Measurements from ENCODE around the gene OR9I1.

Gene OR9I1

DNA sequence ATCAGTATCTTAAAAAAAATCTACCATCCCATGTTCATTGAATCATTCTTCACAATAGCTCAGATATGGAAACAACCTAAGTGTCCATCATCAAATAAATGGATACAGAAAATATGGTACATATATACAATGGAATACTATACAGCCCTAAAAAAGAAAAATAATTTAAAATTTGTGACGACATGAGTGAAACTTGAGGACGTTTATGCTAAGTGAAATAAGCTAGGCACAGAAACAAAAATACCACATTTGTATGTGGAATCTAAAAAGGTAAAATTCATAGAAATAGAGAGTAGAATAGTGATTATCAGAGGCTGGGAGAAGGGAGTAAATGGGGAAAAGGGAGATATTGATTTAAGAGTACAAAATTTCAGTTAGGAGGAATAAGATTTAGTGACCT, 38.8 kb downstream of the OR9I1 start:
- Histone ChIP-seq H3K4me1 (ENCODE audit: low read depth, poor library complexity, severe bottlenecking) (no peaks in the 10 kb centered on the region), H3K36me3 (ENCODE audit: insufficient read depth) (no peaks in the 10 kb centered on the region), H3K4me2 (no peak overlapping the region), H3K79me2 (ENCODE audit: insufficient read depth, low read depth) (no peaks in the 10 kb centered on the region), H3K9ac (no peak overlapping the region), H3K27ac (no peak overlapping the region), H2AFZ (ENCODE audit: low read depth) (no peak overlapping the region), H3K4me3 (IDR thresholded peaks at IDR 0.05; ENCODE audit: insufficient read depth, low read depth, low read length) (no peak overlapping the region), H3K27me3 (ENCODE audit: insufficient read depth, low read depth) (no peaks in the 10 kb centered on the region), H4K20me1 (ENCODE audit: insufficient read depth) (no peaks in the 10 kb centered on the region)
- TF ChIP-seq, protein P1, sequence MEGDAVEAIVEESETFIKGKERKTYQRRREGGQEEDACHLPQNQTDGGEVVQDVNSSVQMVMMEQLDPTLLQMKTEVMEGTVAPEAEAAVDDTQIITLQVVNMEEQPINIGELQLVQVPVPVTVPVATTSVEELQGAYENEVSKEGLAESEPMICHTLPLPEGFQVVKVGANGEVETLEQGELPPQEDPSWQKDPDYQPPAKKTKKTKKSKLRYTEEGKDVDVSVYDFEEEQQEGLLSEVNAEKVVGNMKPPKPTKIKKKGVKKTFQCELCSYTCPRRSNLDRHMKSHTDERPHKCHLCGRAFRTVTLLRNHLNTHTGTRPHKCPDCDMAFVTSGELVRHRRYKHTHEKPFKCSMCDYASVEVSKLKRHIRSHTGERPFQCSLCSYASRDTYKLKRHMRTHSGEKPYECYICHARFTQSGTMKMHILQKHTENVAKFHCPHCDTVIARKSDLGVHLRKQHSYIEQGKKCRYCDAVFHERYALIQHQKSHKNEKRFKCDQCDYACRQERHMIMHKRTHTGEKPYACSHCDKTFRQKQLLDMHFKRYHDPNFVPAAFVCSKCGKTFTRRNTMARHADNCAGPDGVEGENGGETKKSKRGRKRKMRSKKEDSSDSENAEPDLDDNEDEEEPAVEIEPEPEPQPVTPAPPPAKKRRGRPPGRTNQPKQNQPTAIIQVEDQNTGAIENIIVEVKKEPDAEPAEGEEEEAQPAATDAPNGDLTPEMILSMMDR (conservative IDR thresholded peaks at IDR 0.05; ENCODE audit: low read depth, low read length), result no peak

DNA sequence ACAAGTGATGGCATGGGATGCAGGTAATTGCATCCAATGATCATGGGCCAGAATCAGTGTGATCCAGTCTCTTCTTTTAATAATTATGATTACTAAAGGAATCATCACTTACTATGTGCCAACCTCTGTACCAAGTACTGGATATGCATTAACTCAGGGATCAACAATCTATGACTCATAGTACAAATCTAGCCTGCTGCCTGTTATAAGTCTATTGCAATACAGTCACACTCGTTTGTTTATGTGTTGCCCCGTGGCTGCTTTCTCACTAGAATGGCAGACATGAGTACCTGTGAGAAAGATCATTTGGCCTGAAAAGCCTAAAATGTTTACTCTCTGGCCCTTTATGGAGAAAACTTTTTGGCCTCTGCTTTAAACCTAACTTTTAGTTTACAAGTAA, 49.5 kb downstream of the OR9I1 start:
- Histone ChIP-seq H3K27me3 (ENCODE audit: insufficient read depth, low read depth) (no peaks in the 10 kb centered on the region), H3K79me2 (ENCODE audit: insufficient read depth, low read depth) (no peaks in the 10 kb centered on the region), H3K36me3 (ENCODE audit: insufficient read depth) (no peaks in the 10 kb centered on the region), H3K4me3 (IDR thresholded peaks at IDR 0.05; ENCODE audit: insufficient read depth, low read depth, low read length) (no peak overlapping the region), H4K20me1 (ENCODE audit: insufficient read depth) (no peaks in the 10 kb centered on the region), H3K27ac (no peak overlapping the region), H3K4me1 (ENCODE audit: low read depth, poor library complexity, severe bottlenecking) (no peaks in the 10 kb centered on the region), H3K4me2 (no peak overlapping the region), H2AFZ (ENCODE audit: low read depth) (no peak overlapping the region), H3K9ac (no peak overlapping the region)
- TF ChIP-seq, protein P1 (conservative IDR thresholded peaks at IDR 0.05; ENCODE audit: low read depth, low read length), result no peak

DNA sequence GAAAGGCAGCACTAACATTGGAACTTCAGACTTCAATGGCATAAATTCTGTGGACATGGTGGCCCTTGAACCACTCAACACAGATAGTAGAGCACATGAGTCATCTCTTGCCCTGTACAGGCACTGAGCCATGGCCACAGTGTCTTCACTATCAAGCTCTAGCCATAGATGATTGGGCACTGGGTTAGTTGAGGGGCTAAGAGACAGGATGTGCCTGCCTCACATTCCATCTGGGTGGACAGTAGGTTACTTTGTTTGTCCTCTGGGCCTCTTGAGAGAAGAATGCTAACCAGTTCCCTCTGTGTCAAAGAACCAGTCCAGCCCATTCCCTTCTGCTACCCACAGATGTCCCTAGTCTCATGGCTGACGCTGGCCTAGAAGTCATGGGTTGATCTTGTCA, 54.7 kb downstream of the OR9I1 start:
- H3K27me3 ChIP-seq (ENCODE audit: insufficient read depth, low read depth), result no peaks in the 10 kb centered on the region
- no peaks in the 10 kb centered on the region for H3K36me3 ChIP-seq (ENCODE audit: insufficient read depth)
- H4K20me1 ChIP-seq (ENCODE audit: insufficient read depth), result no peaks in the 10 kb centered on the region
- no peak overlapping the region for H3K4me3 ChIP-seq (IDR thresholded peaks at IDR 0.05; ENCODE audit: insufficient read depth, low read depth, low read length)
- no peak overlapping the region for H2AFZ ChIP-seq (ENCODE audit: low read depth)
- no peak overlapping the region for H3K9ac ChIP-seq
- no peak overlapping the region for H3K27ac ChIP-seq
- H3K79me2 ChIP-seq (ENCODE audit: insufficient read depth, low read depth), result no peaks in the 10 kb centered on the region
- TF ChIP-seq, protein P1 (conservative IDR thresholded peaks at IDR 0.05; ENCODE audit: low read depth, low read length), result no peak
- H3K4me1 ChIP-seq (ENCODE audit: low read depth, poor library complexity, severe bottlenecking), result no peaks in the 10 kb centered on the region
- H3K4me2 ChIP-seq, result no peak overlapping the region

DNA sequence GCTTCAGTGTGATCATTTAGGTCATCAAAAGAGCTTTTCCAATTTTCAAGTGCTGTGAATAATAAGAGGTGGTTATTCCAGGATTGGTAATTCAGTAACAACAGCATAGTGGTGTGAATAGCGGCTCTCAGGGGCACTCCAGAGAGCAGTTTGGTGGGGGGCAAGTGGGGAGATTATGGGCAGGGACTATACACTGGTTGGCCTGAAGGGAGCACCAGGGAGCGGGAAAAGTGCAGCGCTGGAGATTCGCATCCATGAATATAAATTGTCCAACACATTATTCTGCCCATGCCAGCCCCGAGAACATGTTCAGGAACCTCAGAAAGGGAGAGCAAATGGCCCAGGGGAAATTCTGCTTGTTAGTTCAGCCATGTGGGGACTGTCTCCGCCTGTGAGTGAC, 56.7 kb downstream of the OR9I1 start:
- no peak overlapping the region for H3K4me3 ChIP-seq (IDR thresholded peaks at IDR 0.05; ENCODE audit: insufficient read depth, low read depth, low read length)
- no peaks in the 10 kb centered on the region for H3K36me3 ChIP-seq (ENCODE audit: insufficient read depth)
- H3K79me2 ChIP-seq (ENCODE audit: insufficient read depth, low read depth), result no peaks in the 10 kb centered on the region
- H2AFZ ChIP-seq (ENCODE audit: low read depth), result no peak overlapping the region
- no peak overlapping the region for H3K4me2 ChIP-seq
- H3K9ac ChIP-seq, result no peak overlapping the region
- H3K27ac ChIP-seq, result no peak overlapping the region
- H3K4me1 ChIP-seq (ENCODE audit: low read depth, poor library complexity, severe bottlenecking), result no peaks in the 10 kb centered on the region
- no peaks in the 10 kb centered on the region for H4K20me1 ChIP-seq (ENCODE audit: insufficient read depth)
- no peaks in the 10 kb centered on the region for H3K27me3 ChIP-seq (ENCODE audit: insufficient read depth, low read depth)
- TF ChIP-seq, protein P1 (conservative IDR thresholded peaks at IDR 0.05; ENCODE audit: low read depth, low read length), result no peak

DNA sequence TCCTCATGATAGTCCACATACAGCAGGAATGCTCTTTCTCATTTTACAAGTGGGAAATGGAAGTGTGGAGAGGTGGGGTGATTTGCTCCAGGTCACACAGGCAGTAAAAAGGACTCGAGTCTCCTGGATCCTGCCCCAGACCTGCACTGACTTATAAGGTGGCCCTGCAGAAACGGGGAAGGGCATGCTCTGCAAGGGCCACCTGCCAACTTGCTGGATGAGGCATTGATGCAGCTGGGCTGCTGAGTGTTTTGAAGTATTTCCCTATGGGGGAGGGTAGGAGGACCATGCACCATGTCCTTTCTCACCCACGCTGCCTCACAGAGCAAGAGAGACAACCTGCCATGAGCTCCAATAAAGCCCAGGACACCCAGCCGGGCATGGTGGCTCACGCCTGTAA, 57.6 kb downstream of the OR9I1 start:
- Histone ChIP-seq H3K4me1 (ENCODE audit: low read depth, poor library complexity, severe bottlenecking) (no peaks in the 10 kb centered on the region), H3K36me3 (ENCODE audit: insufficient read depth) (no peaks in the 10 kb centered on the region), H3K27me3 (ENCODE audit: insufficient read depth, low read depth) (no peaks in the 10 kb centered on the region), H3K4me2 (no peak overlapping the region), H3K4me3 (IDR thresholded peaks at IDR 0.05; ENCODE audit: insufficient read depth, low read depth, low read length) (no peak overlapping the region), H2AFZ (ENCODE audit: low read depth) (no peak overlapping the region), H3K79me2 (ENCODE audit: insufficient read depth, low read depth) (no peaks in the 10 kb centered on the region), H3K9ac (no peak overlapping the region), H3K27ac (no peak overlapping the region), H4K20me1 (ENCODE audit: insufficient read depth) (no peaks in the 10 kb centered on the region)
- TF ChIP-seq, protein P1 (conservative IDR thresholded peaks at IDR 0.05; ENCODE audit: low read depth, low read length), result no peak
